ENCODE results near the gene CTNND2.

The CTNND2 gene

DNA sequence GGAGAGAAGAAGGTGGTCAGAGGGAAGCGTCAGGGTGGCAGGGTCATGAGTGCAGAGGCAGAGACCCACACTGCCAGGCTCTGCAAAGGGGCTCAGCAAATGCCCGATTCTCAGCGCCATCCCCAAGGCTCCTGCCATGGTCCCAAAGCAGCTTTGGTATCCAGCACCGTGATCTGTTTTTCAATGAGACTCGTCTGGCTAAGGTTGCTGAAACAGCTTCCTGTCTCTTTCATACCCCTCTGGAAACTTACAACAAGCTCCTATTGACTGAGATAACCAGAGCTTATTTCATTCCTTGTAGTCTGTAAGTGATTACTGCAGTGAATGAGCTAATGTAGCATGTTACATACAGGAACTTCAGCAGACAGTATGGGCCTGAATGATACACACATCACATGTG lies 574.6 kb downstream of the CTNND2 start:
- TF ChIP-seq, protein P1, sequence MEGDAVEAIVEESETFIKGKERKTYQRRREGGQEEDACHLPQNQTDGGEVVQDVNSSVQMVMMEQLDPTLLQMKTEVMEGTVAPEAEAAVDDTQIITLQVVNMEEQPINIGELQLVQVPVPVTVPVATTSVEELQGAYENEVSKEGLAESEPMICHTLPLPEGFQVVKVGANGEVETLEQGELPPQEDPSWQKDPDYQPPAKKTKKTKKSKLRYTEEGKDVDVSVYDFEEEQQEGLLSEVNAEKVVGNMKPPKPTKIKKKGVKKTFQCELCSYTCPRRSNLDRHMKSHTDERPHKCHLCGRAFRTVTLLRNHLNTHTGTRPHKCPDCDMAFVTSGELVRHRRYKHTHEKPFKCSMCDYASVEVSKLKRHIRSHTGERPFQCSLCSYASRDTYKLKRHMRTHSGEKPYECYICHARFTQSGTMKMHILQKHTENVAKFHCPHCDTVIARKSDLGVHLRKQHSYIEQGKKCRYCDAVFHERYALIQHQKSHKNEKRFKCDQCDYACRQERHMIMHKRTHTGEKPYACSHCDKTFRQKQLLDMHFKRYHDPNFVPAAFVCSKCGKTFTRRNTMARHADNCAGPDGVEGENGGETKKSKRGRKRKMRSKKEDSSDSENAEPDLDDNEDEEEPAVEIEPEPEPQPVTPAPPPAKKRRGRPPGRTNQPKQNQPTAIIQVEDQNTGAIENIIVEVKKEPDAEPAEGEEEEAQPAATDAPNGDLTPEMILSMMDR (IDR thresholded peaks at IDR 0.05), result no peak

DNA sequence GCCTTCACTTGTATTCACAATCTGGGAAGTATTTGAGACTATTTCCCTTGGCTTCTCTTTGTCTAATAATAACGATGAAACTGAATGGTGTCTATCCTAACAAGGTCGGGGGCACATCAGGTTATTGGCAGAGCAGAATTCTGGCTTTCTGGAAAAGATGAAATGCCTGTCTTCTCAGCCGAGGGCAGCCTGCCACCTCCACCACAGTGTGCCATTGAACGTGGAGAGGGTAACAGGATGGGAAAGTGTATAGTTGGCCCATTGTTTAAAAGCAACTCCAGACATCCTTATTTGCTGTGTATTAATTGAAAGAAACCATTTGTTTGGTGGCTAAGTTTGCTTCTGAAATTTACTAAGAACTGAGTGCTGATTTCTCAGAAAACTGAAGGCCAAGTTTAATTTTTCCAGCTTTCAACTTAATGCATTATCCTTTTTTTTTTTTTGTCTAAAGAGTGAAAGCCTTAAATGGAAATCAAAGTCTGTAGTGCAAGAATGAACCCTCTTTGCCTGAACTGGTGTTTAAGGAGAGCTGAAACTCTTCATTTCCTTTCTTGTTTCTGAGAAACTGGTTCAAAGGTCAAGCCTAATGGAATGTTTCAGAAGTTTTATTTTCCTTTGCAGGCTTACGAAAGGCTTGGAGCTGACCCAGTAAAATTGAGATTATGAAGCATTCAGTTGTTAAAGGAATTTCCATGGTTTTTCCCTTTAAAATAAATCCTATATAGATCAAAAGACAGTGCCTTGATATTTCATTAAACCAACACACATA lies 579.5 kb downstream of the CTNND2 start:
- TF ChIP-seq, protein P1 (IDR thresholded peaks at IDR 0.05), result no peak

DNA sequence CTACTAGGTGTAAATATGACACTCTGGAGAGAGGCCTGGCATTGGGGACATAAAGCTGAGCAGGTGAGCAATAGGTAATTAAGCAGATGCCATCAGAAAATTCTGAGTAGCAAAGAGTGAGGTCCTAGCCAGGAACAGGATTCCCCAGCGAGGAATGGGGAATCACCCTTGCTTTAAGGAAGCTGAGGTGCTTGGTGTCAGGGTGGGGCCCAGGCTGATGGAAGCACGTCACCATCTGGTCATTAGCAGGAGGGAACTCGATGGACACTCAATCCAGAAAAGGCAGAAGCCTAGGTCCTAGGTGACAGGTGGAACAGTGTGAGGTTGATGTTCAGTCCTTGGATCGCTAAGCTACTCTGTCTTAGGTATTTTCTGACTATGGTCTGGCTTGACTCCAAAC lies 580.5 kb downstream of the CTNND2 start:
- TF ChIP-seq, protein P1 (IDR thresholded peaks at IDR 0.05), result no peak

DNA sequence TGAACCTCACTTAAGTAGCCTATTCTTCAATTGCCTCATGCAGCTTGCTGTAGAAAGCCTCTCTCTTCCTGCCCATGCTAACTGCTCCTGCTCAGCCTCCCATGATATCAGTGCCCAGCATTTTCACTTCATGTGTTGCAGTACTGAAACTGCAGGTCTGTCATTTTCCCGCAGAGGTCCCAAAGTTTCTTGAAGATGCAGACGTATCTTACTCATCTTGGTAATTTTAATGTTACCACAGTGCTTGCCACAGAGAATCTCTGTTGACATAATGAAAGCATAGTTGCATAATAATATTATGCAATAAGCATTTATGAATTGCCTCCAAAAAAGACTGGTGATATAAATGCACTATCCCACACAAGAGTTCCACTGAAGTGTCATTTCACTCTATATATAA lies 582.1 kb downstream of the CTNND2 start:
- TF ChIP-seq, protein P1 (IDR thresholded peaks at IDR 0.05), result no peak

DNA sequence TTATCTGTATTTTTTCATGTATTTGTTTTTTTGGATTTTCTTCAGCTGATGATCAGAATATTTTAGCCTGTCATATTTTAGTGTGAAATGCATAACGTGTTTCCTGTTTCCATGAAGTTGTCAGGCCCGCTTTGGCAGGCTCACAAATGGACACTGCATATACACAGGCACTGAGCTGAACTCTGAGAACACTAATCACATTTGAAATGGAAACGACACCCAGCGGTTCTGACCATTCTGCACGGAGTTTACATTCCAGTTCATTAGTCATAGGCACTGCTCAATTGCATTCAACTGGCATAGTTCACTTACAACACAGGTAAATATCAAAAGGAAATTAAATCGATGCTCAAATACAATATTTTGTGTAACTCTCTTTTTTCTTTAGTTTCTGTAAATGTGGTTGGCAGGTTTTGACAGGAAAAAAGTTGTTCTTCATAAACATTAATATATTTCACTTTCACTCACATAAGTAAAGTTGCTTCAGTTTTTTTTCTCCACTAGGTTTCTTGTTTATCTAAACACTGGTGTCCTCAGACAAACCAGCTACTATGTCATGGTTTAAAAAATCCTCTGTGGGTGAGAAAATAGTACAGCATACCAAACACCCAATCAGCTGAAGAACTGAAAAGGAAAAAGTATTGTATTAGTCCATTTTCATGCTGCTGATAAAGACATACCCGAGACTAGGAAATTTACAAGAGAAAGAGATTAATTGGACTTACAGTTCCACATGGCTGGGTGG lies 584.2 kb downstream of the CTNND2 start:
- TF ChIP-seq, protein P1 (IDR thresholded peaks at IDR 0.05), result no peak

DNA sequence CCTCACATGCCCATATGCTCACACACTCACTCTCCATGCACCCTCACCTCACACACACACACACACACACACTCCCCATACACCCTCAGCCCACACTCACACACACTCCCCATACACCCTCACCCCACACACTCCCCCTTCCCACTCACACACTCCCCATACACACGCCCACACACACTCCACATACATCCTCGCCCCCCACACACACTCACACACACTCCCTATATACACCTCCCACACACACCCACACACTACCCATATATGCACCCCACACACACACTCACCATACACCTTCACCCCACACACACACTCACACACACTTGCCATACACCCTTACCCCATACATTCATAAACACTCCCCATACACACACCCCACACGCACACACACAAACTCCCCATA lies 592.5 kb downstream of the CTNND2 start:
- TF ChIP-seq, protein P1 (IDR thresholded peaks at IDR 0.05), result no peak

DNA sequence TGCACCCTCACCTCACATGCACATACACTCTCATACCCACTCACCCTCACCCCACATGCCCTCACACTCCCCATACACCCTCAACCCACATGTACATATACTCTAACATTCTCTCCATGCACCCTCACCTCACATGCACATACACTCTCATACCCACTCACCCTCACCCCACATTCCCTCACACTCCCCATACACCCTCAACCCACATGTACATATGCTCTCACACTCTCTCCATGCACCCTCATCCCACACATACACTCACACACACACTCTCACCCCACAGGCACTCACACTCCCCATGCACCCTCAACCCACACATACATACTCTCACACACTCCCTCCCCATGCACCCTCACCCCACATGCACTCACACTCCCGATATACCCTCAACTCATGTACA lies 593.0 kb downstream of the CTNND2 start:
- TF ChIP-seq, protein P1 (IDR thresholded peaks at IDR 0.05), result no peak

Measured in LNCAP (cell line).